ENCODE results near the gene CLK4.
"Not testable (repeated sequence)": the region's sequence is repeated elsewhere in the genome, so short reads cannot be mapped to it uniquely, and the experiment has no call there.

GRCh38 chr5:178585421-178585820, 41.4 kb downstream of the CLK4 start:
- TF ChIP-seq CTCF, POLR2A (IDR thresholded peaks at IDR 0.05): not testable (repeated sequence)
